ENCODE measurements around the gene HOXD9.

- TF ChIP-seq CTCF (IDR thresholded peaks at IDR 0.05), result no peak
- no peak for TF ChIP-seq POLR2A (IDR thresholded peaks at IDR 0.05)
These were observed 5.2 kb downstream of the HOXD9 start for GRCh38 chr2:176127774-176128072.

All from testis (tissue), 2 donors.